Liver (tissue), 9 donors: Measurements from ENCODE around the gene DTD1. TPM values are rescaled to one million over a fixed set of nuclear protein-coding genes. Genes with fewer than 3 reads are reported as not detected.

ENCODE experiments used
- DNase-seq: peaks from one replicate; pipeline ENCODE4 v3.0.0-alpha.2; 2017; ENCODE audit warnings: low spot score
- H3K27ac ChIP-seq, 2 donors: one replicate each; pipeline ENCODE4 v1.7.0; 2013; ENCODE audit warnings: inconsistent platforms in 2 of 2, low read length in 2 of 2, control low read depth in 1 of 2, low read depth in 1 of 2, mild to moderate bottlenecking in 1 of 2
- H3K27me3 ChIP-seq, 4 donors: one replicate each; pipeline versions ENCODE4 v1.6.1 to v1.7.0; 2013; ENCODE audit warnings: low read length in 3 of 4, inconsistent platforms in 1 of 4, mild to moderate bottlenecking in 1 of 4, moderate library complexity in 1 of 4; ENCODE audit not compliant: control insufficient read depth in 4 of 4, insufficient read depth in 4 of 4
- H3K36me3 ChIP-seq, 4 donors: one replicate each; pipeline versions ENCODE4 v1.6.1 to v1.7.0; 2013; ENCODE audit warnings: low read length in 3 of 4, mild to moderate bottlenecking in 3 of 4, low read depth in 1 of 4, moderate library complexity in 1 of 4; ENCODE audit not compliant: control insufficient read depth in 4 of 4, insufficient read depth in 3 of 4
- H3K4me1 ChIP-seq, 4 donors: one replicate each; pipeline versions ENCODE4 v1.6.1 to v1.7.0; 2013; ENCODE audit warnings: low read length in 3 of 4, mild to moderate bottlenecking in 3 of 4, moderate library complexity in 1 of 4; ENCODE audit not compliant: control insufficient read depth in 4 of 4, insufficient read depth in 4 of 4
- H3K4me3 ChIP-seq, 3 donors: one replicate each; pipeline versions ENCODE4 v1.6.1 to v1.7.0; 2013; ENCODE audit warnings: low read length in 3 of 3, control low read depth in 1 of 3, low read depth in 1 of 3, mild to moderate bottlenecking in 1 of 3
- H3K9ac ChIP-seq, 2 donors: one replicate each; pipeline ENCODE4 v1.7.0; 2013; ENCODE audit warnings: low read length in 2 of 2, mild to moderate bottlenecking in 2 of 2, moderate library complexity in 2 of 2, control low read depth in 1 of 2, low read depth in 1 of 2
- H3K9me3 ChIP-seq, 4 donors: one replicate each; pipeline versions ENCODE4 v1.6.1 to v1.7.0; 2013; ENCODE audit warnings: low read length in 3 of 4; ENCODE audit not compliant: control insufficient read depth in 4 of 4
- ATF3 ChIP-seq: IDR thresholded peaks from 2 replicates; pipeline ENCODE4 v1.6.1; 2016; ENCODE audit warnings: antibody characterized with exemption
- CTCF ChIP-seq: fragments of 150-350 bp; IDR thresholded peaks from 2 replicates; pipeline ENCODE4 v1.5.1; 2017; ENCODE audit warnings: improper control_type of control experiment, low read depth, low read length; ENCODE audit not compliant: missing input control
- EGR1 ChIP-seq, 2 donors: IDR thresholded peaks; 2 replicates each; pipeline ENCODE4 v1.6.1; 2016 to 2018; ENCODE audit warnings: antibody characterized with exemption in 2 of 2, low read depth in 2 of 2
- FOXA1 ChIP-seq: IDR thresholded peaks from 2 replicates; pipeline ENCODE4 v1.6.1; 2016; ENCODE audit warnings: antibody characterized with exemption
- FOXA2 ChIP-seq: IDR thresholded peaks from 2 replicates; pipeline ENCODE4 v1.6.1; 2016; ENCODE audit warnings: antibody characterized with exemption
- GABPA ChIP-seq, 2 donors: IDR thresholded peaks in 1 of 2; conservative IDR thresholded peaks in 1 of 2; 2 replicates each; pipeline ENCODE4 v1.6.1; 2016; ENCODE audit warnings: antibody characterized with exemption in 2 of 2, mild to moderate bottlenecking in 1 of 2, moderate library complexity in 1 of 2
- HNF4A ChIP-seq, 2 donors: conservative IDR thresholded peaks; 2 replicates each; pipeline ENCODE4 v1.6.1; 2016; ENCODE audit warnings: antibody characterized with exemption in 2 of 2, mild to moderate bottlenecking in 2 of 2
- HNF4G ChIP-seq: IDR thresholded peaks from 2 replicates; pipeline ENCODE4 v1.6.1; 2016; ENCODE audit warnings: antibody characterized with exemption
- JUND ChIP-seq, 2 donors: IDR thresholded peaks; 2 replicates each; pipeline ENCODE4 v1.6.1; 2016; ENCODE audit warnings: antibody characterized with exemption in 2 of 2
- MAX ChIP-seq: IDR thresholded peaks from 2 replicates; pipeline ENCODE4 v1.6.1; 2016; ENCODE audit warnings: antibody characterized with exemption
- NR2F2 ChIP-seq: IDR thresholded peaks from 2 replicates; pipeline ENCODE4 v1.6.1; 2016; ENCODE audit warnings: antibody characterized with exemption
- RAD21 ChIP-seq, 2 donors: IDR thresholded peaks; 2 replicates each; pipeline ENCODE4 v1.6.1; 2016; ENCODE audit warnings: antibody characterized with exemption in 2 of 2, mild to moderate bottlenecking in 2 of 2
- REST ChIP-seq: IDR thresholded peaks from 2 replicates; pipeline ENCODE4 v1.6.1; 2016; ENCODE audit warnings: antibody characterized with exemption, mild to moderate bottlenecking
- RXRA ChIP-seq, 2 donors: IDR thresholded peaks; 2 replicates each; pipeline ENCODE4 v1.6.1; 2017 to 2018; ENCODE audit warnings: antibody characterized with exemption in 2 of 2, mild to moderate bottlenecking in 1 of 2
- SP1 ChIP-seq: IDR thresholded peaks from 2 replicates; pipeline ENCODE4 v1.6.1; 2018; ENCODE audit warnings: antibody characterized with exemption, mild to moderate bottlenecking
- TAF1 ChIP-seq: conservative IDR thresholded peaks from 2 replicates; pipeline ENCODE4 v1.6.1; 2016; ENCODE audit warnings: antibody characterized with exemption, mild to moderate bottlenecking
- YY1 ChIP-seq: IDR thresholded peaks from 2 replicates; pipeline ENCODE4 v1.6.1; 2016; ENCODE audit warnings: antibody characterized with exemption, mild to moderate bottlenecking
- WGBS: extraction: QIAGEN DNeasy Blood & Tissue Kit; methylation state at CpG from one replicate; pipeline ENCODE4 v1.1.7; 2013; 5-methylcytosine and 5-hydroxymethylcytosine counted together
- polyA plus RNA-seq, 2 donors: library from polyadenylated mRNA; stranded (reverse) in 1 of 2; unstranded in 1 of 2; fragments of 200-250 nt in 1 of 2; fragments of >200 nt in 1 of 2; fragmentation: Nextera tagmentation in 1 of 2; extraction: Ambion mirVana in 1 of 2; gene quantifications; one replicate each; pipeline versions ENCODE4 v1.2.1 to v1.2.3, GENCODE V29; 2013 to 2015
- total RNA-seq, 2 donors: library from RNA; depleted of rRNA; stranded (reverse); fragments of >200 nt; gene quantifications; one replicate each; pipeline ENCODE4 v1.2.3, GENCODE V29; 2014
- donor health status: healthy.
- donor health status: healthy.
- donor health status: healthy.
- donor health status: healthy.
- donor health status: healthy.

Gene DTD1
- total and polyA plus RNA-seq, 4 donors = 7.8 to 11.3 (median 10.1) TPM

- TF ChIP-seq REST = no peak
- TF ChIP-seq TAF1 = no peak
- TF ChIP-seq RXRA (IDR thresholded peaks at IDR 0.05) = no peak
Measured at GRCh38 chr20:18728165-18728869, 140.5 kb downstream of the DTD1 start (continued).

- DNase-seq = no peak
- no peaks in the 10 kb centered on the region for H3K4me1 ChIP-seq
- no peaks in the 10 kb centered on the region for H3K27me3 ChIP-seq
- H3K9me3 ChIP-seq = no peaks in the 10 kb centered on the region
- WGBS = 82% methylated on average over 5 of the region's 5 CpGs
- TF ChIP-seq FOXA2 = no peak
- TF ChIP-seq TAF1 = no peak
- TF ChIP-seq RAD21 (IDR thresholded peaks at IDR 0.05) = no peak
- no peak for TF ChIP-seq FOXA1
- TF ChIP-seq EGR1 (IDR thresholded peaks at IDR 0.05; ENCODE audit: low read depth in 2 of 2) = no peak
- no peak for TF ChIP-seq HNF4G
- no peak for TF ChIP-seq NR2F2
- TF ChIP-seq GABPA (IDR thresholded peaks at IDR 0.05 in 1 of 2, conservative IDR thresholded peaks at IDR 0.05 in 1 of 2) = no peak
- TF ChIP-seq HNF4A (conservative IDR thresholded peaks at IDR 0.05) = no peak
- TF ChIP-seq RXRA (IDR thresholded peaks at IDR 0.05) = no peak
- TF ChIP-seq ATF3 = no peak
- no peak for TF ChIP-seq YY1
- TF ChIP-seq SP1 = no peak
- TF ChIP-seq JUND (IDR thresholded peaks at IDR 0.05) = no peak
- no peak for TF ChIP-seq REST
- TF ChIP-seq CTCF = no peak
- TF ChIP-seq MAX = no peak
- H3K27ac ChIP-seq = no peak overlapping the region
- no peak overlapping the region for H3K9ac ChIP-seq
- no peak overlapping the region for H3K4me3 ChIP-seq
- no peaks in the 10 kb centered on the region for H3K36me3 ChIP-seq
Measured at GRCh38 chr20:18728870-18729224, 141.0 kb downstream of the DTD1 start.
